Hepatocyte (in vitro differentiated cells): ENCODE results near the gene DOCK8. TPM values are rescaled to one million over a fixed set of nuclear protein-coding genes. Genes with fewer than 3 reads are reported as not detected.

Source experiments
- DNase-seq: peaks from one replicate; pipeline ENCODE4 v3.0.0-alpha.2; 2016; ENCODE audit warnings: low spot score
- H2AFZ ChIP-seq: fragments of 200-600 bp; sonication (generic); 2 replicates; pipeline ENCODE4 v1.6.0; 2016; ENCODE audit warnings: antibody characterized with exemption, mild to moderate bottlenecking
- H3K27ac ChIP-seq: fragments of 200-600 bp; sonication (generic); 2 replicates; pipeline ENCODE4 v1.5.1; 2016; ENCODE audit warnings: mild to moderate bottlenecking
- H3K27me3 ChIP-seq: fragments of 200-600 bp; sonication (generic); 2 replicates; pipeline ENCODE4 v1.6.1; 2016
- H3K36me3 ChIP-seq: fragments of 200-600 bp; sonication (generic); replicated peaks from 2 replicates; pipeline ENCODE4 v1.5.1; 2016; ENCODE audit warnings: low read depth; ENCODE audit not compliant: insufficient read depth
- H3K4me1 ChIP-seq: fragments of 200-600 bp; sonication (generic); 2 replicates; pipeline ENCODE4 v1.5.1; 2016; ENCODE audit warnings: mild to moderate bottlenecking, moderate library complexity; ENCODE audit not compliant: insufficient read depth
- H3K4me2 ChIP-seq: fragments of 200-600 bp; sonication (generic); 2 replicates; pipeline ENCODE4 v1.6.0; 2016
- H3K4me3 ChIP-seq: fragments of 200-600 bp; sonication (generic); 2 replicates; pipeline ENCODE4 v1.5.1; 2016; ENCODE audit warnings: mild to moderate bottlenecking
- H3K79me2 ChIP-seq: fragments of 200-600 bp; sonication (generic); 2 replicates; pipeline ENCODE4 v1.6.0; 2017; ENCODE audit warnings: mild to moderate bottlenecking
- H3K9me2 ChIP-seq: fragments of 200-600 bp; sonication (generic); replicated peaks from 2 replicates; pipeline ENCODE4 v1.6.0; 2017; ENCODE audit warnings: mild to moderate bottlenecking; ENCODE audit not compliant: insufficient read depth
- H3K9me3 ChIP-seq: fragments of 200-600 bp; sonication (generic); 2 replicates; pipeline ENCODE4 v1.5.1; 2016; ENCODE audit warnings: low read depth, mild to moderate bottlenecking
- H4K20me1 ChIP-seq: fragments of 200-600 bp; sonication (generic); 2 replicates; pipeline ENCODE4 v1.6.0; 2016; ENCODE audit warnings: mild to moderate bottlenecking; ENCODE audit not compliant: insufficient read depth, poor library complexity, severe bottlenecking
- EZH2 ChIP-seq: fragments of 200-600 bp; sonication (generic); IDR thresholded peaks from 2 replicates; pipeline ENCODE4 v1.6.1; 2016; ENCODE audit warnings: antibody characterized with exemption, mild to moderate bottlenecking, borderline replicate concordance
- EZH2phosphoT487 ChIP-seq: fragments of 200-600 bp; sonication (generic); IDR thresholded peaks from one replicate; pipeline ENCODE4 v1.6.1; 2018; ENCODE audit warnings: antibody characterized with exemption, mild to moderate bottlenecking, low read depth, moderate library complexity; ENCODE audit not compliant: unreplicated experiment, severe bottlenecking
- WGBS: methylation state at CpG from one replicate; pipeline ENCODE4 v1.1.6; 2016; ENCODE audit warnings: low lambda C conversion rate; ENCODE audit errors: missing lambda C conversion rate; 5-methylcytosine and 5-hydroxymethylcytosine counted together
- polyA plus RNA-seq: library from polyadenylated mRNA; unstranded; fragments of >200 nt; fragmentation: Nextera tagmentation; extraction: Ambion mirVana; gene quantifications from 2 replicates; pipeline ENCODE4 v1.2.1, GENCODE V29; 2016
- total RNA-seq: library from RNA; depleted of rRNA; stranded (reverse); fragments of >200 nt; gene quantifications from 2 replicates; pipeline ENCODE4 v1.2.3, GENCODE V29; 2014
- TF ChIP-seq, protein P1 (sequence below): fragments of 200-600 bp; sonication (generic); IDR thresholded peaks from 2 replicates; pipeline ENCODE4 v1.5.1; 2016; ENCODE audit warnings: antibody characterized with exemption, mild to moderate bottlenecking; ENCODE audit not compliant: poor library complexity

DOCK8 gene
- total and polyA plus RNA-seq, 2 experiments from 2014 or later: 6.5 to 6.6 TPM

DNA sequence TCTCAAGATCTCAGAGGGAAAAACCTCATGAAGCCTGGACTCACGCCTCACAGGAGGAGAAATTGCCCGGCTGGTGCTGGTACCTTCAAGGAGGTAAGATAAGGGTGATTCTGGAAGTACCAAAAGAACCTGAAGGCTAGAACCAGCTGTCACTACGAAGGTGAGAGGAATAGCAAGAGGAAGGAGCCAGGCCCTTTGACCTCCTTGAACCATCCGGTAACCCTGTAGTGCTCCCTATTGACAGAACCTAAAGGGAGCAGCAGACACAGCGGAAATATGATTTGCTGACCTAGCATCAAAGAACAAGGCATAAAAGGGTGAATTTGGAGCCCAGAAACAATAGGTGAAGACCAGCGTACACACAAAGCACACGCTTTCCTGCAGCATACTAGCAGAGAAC is 92.2 kb downstream of the DOCK8 start:
- H3K27me3 ChIP-seq: no peaks in the 10 kb centered on the region
- no peaks in the 10 kb centered on the region for H3K79me2 ChIP-seq
- no peak overlapping the region for H2AFZ ChIP-seq
- H3K4me3 ChIP-seq: no peak overlapping the region
- TF ChIP-seq, protein P1, sequence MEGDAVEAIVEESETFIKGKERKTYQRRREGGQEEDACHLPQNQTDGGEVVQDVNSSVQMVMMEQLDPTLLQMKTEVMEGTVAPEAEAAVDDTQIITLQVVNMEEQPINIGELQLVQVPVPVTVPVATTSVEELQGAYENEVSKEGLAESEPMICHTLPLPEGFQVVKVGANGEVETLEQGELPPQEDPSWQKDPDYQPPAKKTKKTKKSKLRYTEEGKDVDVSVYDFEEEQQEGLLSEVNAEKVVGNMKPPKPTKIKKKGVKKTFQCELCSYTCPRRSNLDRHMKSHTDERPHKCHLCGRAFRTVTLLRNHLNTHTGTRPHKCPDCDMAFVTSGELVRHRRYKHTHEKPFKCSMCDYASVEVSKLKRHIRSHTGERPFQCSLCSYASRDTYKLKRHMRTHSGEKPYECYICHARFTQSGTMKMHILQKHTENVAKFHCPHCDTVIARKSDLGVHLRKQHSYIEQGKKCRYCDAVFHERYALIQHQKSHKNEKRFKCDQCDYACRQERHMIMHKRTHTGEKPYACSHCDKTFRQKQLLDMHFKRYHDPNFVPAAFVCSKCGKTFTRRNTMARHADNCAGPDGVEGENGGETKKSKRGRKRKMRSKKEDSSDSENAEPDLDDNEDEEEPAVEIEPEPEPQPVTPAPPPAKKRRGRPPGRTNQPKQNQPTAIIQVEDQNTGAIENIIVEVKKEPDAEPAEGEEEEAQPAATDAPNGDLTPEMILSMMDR: peak; percentile 4
- no peak for TF ChIP-seq EZH2phosphoT487
- no peaks in the 10 kb centered on the region for H3K9me3 ChIP-seq
- H3K27ac ChIP-seq: no peak overlapping the region
- 88% methylated on average over 7 of the region's 7 CpGs for WGBS
- H3K36me3 ChIP-seq: no peaks in the 10 kb centered on the region
- no peaks in the 10 kb centered on the region for H3K4me1 ChIP-seq
- H3K9me2 ChIP-seq: no peaks in the 10 kb centered on the region
- no peaks in the 10 kb centered on the region for H4K20me1 ChIP-seq
- no peak overlapping the region for H3K4me2 ChIP-seq
- DNase-seq: no peak

DNA sequence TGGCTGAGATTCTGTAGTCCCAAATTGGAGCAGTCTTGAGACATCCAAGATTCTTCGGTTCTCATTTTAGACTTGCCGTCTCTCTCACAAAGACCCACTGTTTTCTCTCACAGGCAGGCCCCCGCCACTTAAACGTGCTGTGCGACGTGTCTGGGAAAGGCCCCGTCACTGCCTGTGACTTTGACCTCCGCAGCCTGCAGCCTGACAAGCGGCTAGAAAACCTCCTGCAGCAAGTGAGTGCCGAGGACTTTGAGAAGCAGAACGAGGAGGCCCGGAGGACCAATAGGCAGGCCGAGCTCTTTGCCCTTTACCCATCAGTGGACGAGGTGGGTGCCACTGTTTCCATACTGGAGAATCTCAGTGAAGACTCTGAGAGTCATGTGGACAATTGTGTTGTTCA is 97.2 kb downstream of the DOCK8 start:
- H3K27ac ChIP-seq: no peak overlapping the region
- TF ChIP-seq EZH2phosphoT487 (no peak), EZH2 (no peak)
- TF ChIP-seq, protein P1: no peak
- H3K9me2 ChIP-seq: no peaks in the 10 kb centered on the region
- H2AFZ ChIP-seq: no peak overlapping the region
- H3K9me3 ChIP-seq: no peaks in the 10 kb centered on the region
- no peaks in the 10 kb centered on the region for H3K79me2 ChIP-seq
- no peaks in the 10 kb centered on the region for H3K36me3 ChIP-seq
- WGBS: 80% methylated on average over 14 of the region's 14 CpGs
- DNase-seq: no peak
- no peak overlapping the region for H3K4me2 ChIP-seq
- no peak overlapping the region for H3K4me3 ChIP-seq
- H4K20me1 ChIP-seq: no peaks in the 10 kb centered on the region
- H3K27me3 ChIP-seq: no peaks in the 10 kb centered on the region
- H3K4me1 ChIP-seq: no peaks in the 10 kb centered on the region

DNA sequence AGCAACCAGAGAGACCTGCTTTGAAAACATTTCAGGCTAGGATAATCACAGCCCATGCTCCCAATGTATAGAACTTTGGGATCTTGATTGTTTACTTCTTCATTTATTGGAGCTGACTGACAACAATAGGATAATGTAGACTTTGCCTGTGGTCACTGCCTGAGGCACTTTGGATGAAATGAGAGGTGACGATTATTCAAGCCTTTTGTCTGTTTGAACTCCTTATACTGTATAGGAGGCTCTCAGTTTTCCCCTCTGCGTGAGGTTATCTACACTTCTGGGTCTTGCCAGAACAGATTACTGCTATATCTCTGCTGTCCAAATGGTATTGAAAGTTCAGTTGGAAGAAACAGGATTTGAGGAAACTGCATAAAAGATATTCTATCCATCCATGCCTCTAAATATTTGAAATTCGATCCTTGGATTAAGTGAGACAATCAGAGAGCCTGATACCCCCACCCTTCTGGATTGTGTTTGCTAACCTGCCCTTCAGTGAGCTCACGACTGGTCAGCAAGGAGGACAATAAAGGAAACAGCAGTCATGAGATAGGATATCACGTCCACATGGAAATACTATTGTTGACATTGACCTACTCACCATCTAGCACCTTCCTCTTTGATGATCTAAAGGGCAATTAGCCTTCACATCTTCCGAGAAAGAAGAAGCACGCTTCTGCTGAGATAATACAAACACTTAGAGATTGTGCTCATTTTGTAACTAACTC is 98.1 kb downstream of the DOCK8 start:
- Histone ChIP-seq H3K79me2 (no peaks in the 10 kb centered on the region), H3K36me3 (no peaks in the 10 kb centered on the region), H3K9me2 (no peaks in the 10 kb centered on the region), H2AFZ (no peak overlapping the region), H3K27ac (no peak overlapping the region), H4K20me1 (no peaks in the 10 kb centered on the region), H3K9me3 (no peaks in the 10 kb centered on the region), H3K27me3 (no peaks in the 10 kb centered on the region), H3K4me2 (no peak overlapping the region), H3K4me1 (no peaks in the 10 kb centered on the region), H3K4me3 (no peak overlapping the region)
- TF ChIP-seq EZH2: no peak
- 47% methylated on average over 7 of the region's 7 CpGs for WGBS
- no peak for DNase-seq

DNA sequence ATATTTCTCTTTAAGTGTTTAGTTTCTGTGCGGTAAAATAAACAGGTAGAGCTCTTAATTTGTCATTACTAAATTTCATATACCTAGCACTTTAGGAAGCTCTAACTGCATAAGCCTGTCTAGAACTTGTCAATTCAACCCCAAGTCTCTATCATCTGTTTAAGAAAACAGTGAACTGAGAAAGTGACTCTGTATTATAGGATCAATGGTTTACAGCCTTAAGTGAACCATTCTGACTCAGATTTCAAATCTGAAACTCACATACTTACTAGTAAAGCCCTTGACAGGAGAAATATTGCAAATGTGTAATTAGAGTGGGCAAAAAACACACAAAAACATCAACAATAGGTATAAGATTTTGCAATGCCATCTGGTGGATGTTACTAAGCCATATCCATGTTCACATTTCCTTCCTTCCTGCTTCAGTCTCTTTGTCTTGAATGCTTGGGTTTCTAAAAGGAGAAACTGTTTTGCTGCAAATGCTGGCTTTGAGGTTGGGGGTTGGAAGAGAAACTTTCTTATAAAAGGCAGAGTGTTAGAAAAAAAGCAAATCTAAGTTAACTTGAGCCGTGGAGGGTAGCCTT is 101.8 kb downstream of the DOCK8 start:
- Histone ChIP-seq H3K79me2 (no peaks in the 10 kb centered on the region), H3K9me2 (no peaks in the 10 kb centered on the region), H3K9me3 (no peaks in the 10 kb centered on the region), H3K4me3 (no peak overlapping the region), H4K20me1 (no peaks in the 10 kb centered on the region), H3K27me3 (no peaks in the 10 kb centered on the region), H2AFZ (no peak overlapping the region), H3K27ac (no peak overlapping the region), H3K4me1 (no peaks in the 10 kb centered on the region), H3K4me2 (no peak overlapping the region), H3K36me3 (no peaks in the 10 kb centered on the region)
- TF ChIP-seq, protein P1: peak; percentile 17
- TF ChIP-seq EZH2phosphoT487: no peak
- WGBS: 79% methylated on average over 2 of the region's 2 CpGs
- no peak for DNase-seq
